ENCODE measurements around the gene PDZD2.
"Not testable (repeated sequence)": the region's sequence is repeated elsewhere in the genome, so short reads cannot be mapped to it uniquely, and the experiment has no call there.

Gene PDZD2

GRCh38 chr5:31763424-31763823 is 124.5 kb downstream of the PDZD2 start:
- in situ Hi-C loops (cut with HindIII; ENCODE audit: low sequenced_read_pairs) = no loop called here

DNA sequence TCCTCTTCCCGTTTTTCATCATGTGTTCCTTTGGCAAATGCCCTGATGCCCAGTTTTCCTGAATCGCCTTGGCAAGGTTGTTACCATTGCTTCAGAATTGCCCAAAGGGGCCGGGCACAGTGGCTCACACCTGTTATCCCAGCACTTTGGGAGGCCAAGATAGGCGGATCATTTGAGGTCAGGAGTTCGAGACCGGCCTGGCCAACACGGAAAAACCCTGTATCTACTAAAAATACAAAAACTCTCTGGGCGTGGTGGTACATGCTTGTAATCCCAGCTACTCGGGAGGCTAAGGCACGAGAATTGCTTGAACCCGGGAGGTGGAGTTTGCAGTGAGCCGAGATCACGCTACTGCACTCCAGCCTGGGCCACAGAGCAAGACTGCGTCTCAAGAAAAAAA is 125.8 kb downstream of the PDZD2 start:
- in situ Hi-C loops (cut with HindIII; ENCODE audit: low sequenced_read_pairs) = not testable (repeated sequence)

DNA sequence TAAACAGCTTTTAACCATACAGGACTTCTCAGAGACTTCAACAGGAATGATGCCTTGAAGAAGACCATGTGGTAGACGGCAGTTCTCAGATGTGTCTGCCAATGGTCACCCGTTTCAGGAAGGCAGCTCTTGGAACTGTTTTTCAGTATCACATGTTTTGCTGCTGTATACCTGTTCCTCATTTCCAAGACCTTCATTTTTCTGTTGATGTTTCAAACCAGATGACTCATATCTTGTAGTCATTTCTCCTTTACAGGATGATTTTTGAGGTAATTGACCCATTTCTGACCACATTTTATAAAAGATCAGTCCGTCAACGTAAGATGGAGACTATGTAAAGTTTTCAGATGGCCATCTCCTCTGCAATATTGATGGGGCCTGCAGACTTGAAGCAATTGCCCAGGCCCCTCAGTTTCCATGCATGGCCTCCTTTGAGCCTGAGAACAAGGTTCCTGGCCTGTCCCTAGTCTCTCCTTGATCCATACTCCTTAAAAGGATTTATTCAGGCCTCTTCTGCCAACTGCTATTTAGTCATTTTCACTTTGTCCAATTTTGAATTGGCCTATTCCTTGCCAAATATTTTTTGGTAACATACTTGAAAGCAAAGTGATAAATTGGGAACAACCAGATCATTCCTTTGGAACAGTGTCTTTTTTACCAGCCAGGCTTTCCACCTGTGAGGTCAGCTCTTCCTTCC is 128.6 kb downstream of the PDZD2 start:
- in situ Hi-C loops (cut with HindIII; ENCODE audit: low sequenced_read_pairs) = no loop called here

DNA sequence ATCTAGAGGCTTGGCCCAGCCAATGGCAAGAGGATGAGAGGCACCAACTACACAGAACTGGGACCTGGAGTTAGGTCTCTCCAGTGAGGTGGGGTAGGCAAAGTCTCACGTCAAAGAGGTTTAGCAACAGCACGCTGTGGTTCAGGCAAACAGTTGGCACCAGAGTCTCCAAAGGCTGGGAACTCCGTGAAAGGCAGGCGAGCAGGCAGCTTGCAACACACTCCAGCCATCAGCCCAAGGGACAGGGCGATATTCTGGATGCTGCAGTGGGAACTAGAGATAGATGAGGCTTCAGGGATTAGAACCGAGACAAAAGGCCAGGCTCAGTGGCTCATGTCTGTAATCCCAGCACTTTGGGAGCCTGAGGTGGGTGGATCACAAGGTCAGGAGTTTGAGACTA is 129.1 kb downstream of the PDZD2 start:
- in situ Hi-C loops (cut with HindIII; ENCODE audit: low sequenced_read_pairs) = no loop called here

DNA sequence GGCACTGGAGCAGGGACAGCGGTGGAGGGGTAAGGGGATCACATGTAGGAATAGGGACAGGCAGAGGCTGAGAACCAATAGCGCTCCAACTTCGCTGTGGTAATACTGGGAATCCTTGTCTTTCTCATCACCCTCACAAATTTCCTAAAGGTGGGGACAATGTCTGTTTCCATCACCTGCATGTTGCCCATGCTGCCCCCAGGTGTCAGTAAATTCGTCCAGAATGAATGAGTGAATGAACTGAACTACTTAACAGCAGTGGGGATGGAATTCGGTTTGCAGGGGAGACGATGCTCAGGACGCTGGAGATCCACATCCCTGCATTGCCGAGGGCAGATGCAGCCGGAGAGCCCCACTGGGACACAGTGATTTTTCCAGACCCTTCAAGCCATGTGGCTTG is 129.9 kb downstream of the PDZD2 start:
- in situ Hi-C loops (cut with HindIII; ENCODE audit: low sequenced_read_pairs) = no loop called here

GRCh38 chr5:31769530-31769929 is 130.6 kb downstream of the PDZD2 start:
- in situ Hi-C loops (cut with HindIII; ENCODE audit: low sequenced_read_pairs) = no loop called here

GRCh38 chr5:31770132-31770720 is 131.3 kb downstream of the PDZD2 start:
- in situ Hi-C loops (cut with HindIII; ENCODE audit: low sequenced_read_pairs) = no loop called here

DNA sequence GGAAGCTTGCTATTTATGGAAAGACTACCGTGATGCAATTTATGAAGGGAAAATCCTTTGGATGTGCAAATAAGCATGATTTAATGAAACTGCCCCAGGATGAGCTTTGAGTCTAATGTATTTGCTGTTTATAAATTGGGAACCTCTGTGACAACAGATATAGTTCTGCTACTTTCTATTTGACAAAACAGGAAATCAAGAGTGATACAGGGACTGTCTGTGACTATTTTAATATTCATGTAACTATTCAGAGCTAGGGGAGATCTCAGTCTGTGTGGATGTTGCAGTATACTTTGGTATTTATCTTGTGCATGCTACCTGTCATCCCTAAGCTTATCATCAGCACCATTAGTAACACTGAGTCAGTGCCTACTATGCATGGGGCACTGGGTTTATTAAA is 132.1 kb downstream of the PDZD2 start:
- in situ Hi-C loops (cut with HindIII; ENCODE audit: low sequenced_read_pairs) = no loop called here

DNA sequence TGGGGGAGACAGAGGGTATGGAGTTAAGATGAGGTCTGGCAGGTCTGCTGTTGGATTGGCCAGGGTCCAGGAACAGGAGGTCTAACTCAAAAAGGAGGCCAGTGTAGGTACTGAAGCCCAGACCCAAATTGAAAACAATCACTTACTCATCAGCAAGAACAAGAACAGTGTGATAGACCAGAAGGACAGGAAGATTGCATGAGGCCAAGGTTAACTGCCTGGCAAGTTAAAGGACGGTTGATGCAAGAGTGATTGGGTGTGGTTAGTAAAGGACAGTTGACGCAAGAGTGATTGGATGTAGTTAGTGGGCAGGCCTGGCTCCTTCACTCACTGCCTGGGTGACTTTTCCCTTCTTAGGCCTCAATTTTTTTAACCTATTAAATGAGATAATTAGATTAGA is 132.6 kb downstream of the PDZD2 start:
- in situ Hi-C loops (cut with HindIII; ENCODE audit: low sequenced_read_pairs) = no loop called here

- in situ Hi-C loops (cut with HindIII; ENCODE audit: low sequenced_read_pairs) = not testable (repeated sequence)
Observed at GRCh38 chr5:31776294-31776693, 137.4 kb downstream of the PDZD2 start.

DNA sequence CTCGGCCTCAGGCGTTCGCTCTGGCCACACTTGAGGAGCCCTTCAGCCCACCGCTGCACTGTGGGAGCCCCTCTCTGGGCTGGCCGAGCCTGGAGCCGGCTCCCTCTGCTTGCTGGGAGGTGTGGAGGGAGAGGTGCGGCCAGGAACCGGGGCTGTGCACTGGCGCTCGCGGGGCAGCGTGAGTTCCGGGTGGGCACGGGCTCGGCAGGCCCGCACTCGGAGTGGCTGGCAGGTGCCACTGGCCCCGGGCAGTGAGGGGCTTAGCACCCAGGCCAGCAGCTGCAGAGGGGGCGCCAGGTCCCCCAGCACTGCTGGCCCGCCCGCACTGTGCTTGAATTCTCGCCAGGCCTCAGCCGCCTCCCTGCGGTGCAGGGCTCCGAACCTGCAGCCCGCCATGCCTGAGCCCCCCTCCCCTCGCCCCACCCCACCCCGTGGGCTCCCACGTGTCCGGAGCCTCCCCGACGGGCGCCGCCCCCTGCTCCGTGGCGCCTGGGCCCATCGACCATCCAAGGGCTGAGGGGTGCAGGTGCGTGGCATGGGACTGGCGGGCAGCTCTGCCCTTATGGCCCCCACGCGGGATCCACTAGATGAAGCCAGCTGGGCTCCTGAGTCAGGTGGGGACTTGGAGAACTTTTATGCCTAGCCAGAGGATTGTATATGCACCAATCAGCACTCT is 138.2 kb downstream of the PDZD2 start:
- in situ Hi-C loops (cut with HindIII; ENCODE audit: low sequenced_read_pairs) = no loop called here

DNA sequence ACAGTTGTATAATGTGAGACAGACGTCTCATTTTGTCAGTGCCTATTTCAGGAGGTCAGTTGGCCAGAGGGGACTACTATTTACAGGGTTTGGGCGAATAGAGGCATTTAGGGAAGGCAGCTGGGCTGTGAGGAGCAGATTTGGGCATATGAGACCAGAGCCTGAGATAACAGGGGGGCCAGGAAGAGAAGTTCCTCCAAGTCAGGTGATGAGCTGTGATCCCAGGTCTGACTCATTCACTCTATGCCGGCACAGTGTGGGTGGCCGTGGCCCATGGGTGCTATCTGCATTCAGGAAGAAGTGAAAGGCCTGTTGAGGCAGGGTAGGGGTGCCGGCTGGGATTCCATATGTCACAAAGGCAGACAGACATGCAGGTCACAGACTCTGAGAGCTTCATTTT is 142.8 kb downstream of the PDZD2 start:
- in situ Hi-C loops (cut with HindIII; ENCODE audit: low sequenced_read_pairs) = no loop called here

- in situ Hi-C loops (cut with HindIII; ENCODE audit: low sequenced_read_pairs) = no loop called here
Observed at GRCh38 chr5:31783086-31783645, 144.2 kb downstream of the PDZD2 start.

GRCh38 chr5:31783731-31784130 is 144.8 kb downstream of the PDZD2 start:
- in situ Hi-C loops (cut with HindIII; ENCODE audit: low sequenced_read_pairs) = no loop called here

- in situ Hi-C loops (cut with HindIII; ENCODE audit: low sequenced_read_pairs) = no loop called here
Observed at GRCh38 chr5:31786090-31786631, 147.2 kb downstream of the PDZD2 start.

- in situ Hi-C loops (cut with HindIII; ENCODE audit: low sequenced_read_pairs) = no loop called here
Observed at GRCh38 chr5:31794009-31794408, 155.1 kb downstream of the PDZD2 start.

DNA sequence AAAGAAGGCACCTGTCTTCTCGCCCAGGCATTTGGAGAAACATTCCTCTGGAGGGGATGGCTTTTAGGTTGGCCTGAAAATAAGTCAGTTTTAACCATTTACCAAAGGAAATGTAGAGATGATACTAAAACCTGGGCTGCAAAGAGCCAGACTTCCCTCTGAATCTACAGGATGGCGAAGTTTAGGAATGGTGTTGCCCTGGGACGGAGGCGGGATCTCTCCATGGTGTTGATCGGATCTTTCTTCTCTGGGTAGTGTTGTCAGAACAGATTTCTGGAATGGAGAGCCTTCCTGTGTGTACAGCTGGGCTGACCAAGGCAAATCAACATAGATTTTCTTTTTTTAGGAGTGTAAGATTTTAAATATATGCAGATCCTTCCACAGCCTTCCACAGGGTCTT is 159.2 kb downstream of the PDZD2 start:
- in situ Hi-C loops (cut with HindIII; ENCODE audit: low sequenced_read_pairs) = no loop called here

DNA sequence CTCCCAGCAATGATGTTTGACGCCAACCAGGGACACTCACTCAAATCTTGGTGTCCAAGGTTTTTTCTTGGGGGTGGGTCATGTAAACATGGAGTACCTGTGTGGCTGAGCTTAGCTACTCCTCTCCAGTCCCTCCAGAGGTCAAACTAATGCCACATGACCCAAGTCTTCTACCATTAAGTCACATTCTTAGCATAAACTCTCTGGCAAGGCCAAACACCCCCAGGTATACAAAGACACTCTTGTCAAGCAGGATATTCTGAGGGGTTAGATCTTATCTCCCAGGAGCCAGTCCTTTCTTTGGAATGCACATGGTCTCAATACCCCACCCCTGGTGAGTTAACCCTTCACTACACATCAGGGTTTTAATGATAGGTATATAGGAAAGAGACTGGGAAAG is 161.4 kb downstream of the PDZD2 start:
- in situ Hi-C loops (cut with HindIII; ENCODE audit: low sequenced_read_pairs) = no loop called here

GRCh38 chr5:31805785-31806400 is 167.0 kb downstream of the PDZD2 start:
- in situ Hi-C loops (cut with HindIII; ENCODE audit: low sequenced_read_pairs) = no loop called here

DNA sequence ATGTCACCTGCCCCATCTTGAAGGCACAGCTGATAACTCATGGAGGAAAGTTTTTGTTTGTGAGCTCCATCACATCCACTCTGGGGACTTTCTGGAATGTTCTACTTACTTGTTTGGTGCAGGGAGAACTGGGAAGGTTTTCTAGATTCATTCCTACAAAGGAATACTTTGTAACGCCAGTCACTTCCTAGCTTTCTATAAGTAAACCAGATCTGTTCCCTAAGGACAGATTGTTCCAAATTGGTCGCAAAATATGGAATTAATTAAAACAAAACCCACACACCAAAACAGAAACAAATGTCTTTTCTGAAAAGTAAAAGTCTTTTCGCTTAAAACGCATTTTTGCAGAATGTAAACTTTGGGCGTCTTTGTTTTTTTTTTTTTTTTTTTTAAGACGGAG is 167.6 kb downstream of the PDZD2 start:
- in situ Hi-C loops (cut with HindIII; ENCODE audit: low sequenced_read_pairs) = no loop called here

DNA sequence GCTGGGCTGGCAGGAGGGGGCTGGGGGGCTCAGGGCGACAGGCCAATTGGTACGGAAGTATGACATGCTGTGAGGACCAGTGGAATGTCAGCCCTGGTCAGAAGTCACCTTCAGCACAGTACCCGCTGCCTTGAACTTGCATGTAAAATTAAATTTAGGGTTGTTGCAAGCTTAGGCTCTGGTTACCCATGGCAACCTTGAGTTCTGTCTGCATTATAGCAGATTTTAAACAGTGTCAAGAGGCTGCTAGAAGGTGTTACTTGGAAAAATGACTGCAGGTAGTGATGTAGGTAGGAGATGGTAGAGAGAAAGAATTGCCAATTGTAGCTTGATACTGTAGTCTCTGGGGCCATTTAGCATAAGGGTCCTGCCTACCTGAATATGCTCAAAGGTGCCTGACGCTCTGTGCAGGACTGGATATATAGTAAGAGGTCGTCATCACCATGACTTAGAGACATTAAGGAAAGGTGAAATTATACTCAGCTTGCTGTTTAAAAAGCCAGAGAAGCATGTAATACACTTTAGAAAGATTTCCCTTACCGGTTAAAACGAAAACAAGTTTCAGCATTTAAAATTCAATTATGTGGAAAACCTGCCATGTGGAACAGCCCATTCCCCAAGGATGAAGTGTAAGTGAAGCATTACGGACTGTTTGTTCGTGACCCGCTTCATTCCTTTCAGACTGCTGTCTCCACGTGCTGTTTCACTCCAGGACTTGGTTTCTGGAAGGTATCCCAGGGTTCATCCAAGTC is 169.0 kb downstream of the PDZD2 start:
- in situ Hi-C loops (cut with HindIII; ENCODE audit: low sequenced_read_pairs) = no loop called here
